HEK293 (cell line): ENCODE measurements around the gene EPDR1.

ENCODE experiments used
- CTCF ChIA-PET: fragments of 350-600 bp; formaldehyde crosslinking; extraction: SDS; loops from one replicate; lab custom pipeline; 2021; ENCODE audit warnings: antibody characterized with exemption; lab: Yijun Ruan, JAX
- POLR2A ChIA-PET: fragments of 300-600 bp; formaldehyde crosslinking; extraction: SDS; loops from one replicate; lab custom pipeline; 2020; ENCODE audit warnings: antibody characterized with exemption, inconsistent platforms; lab: Yijun Ruan, JAX
- H3K27ac ChIP-seq: fragments of 200-500 bp; sonication (Bioruptor generic); 2 replicates; pipeline ENCODE4 v1.5.1; 2014; ENCODE audit warnings: low read depth, low read length, control low read depth, inconsistent platforms; ENCODE audit errors: extremely low read depth
- H3K36me3 ChIP-seq, 2 experiments: fragments of 200-500 bp in 1 of 2; sonication (Bioruptor generic) in 1 of 2; 1 replicate in 1 of 2; 2 replicates in 1 of 2; pipeline ENCODE4 v1.5.1; 2014 to 2017; ENCODE audit warnings: inconsistent platforms in 2 of 2, low read length in 2 of 2; ENCODE audit not compliant: control insufficient read depth in 2 of 2, insufficient read depth in 1 of 2
- H3K4me1 ChIP-seq: fragments of 200-500 bp; sonication (Bioruptor generic); 2 replicates; pipeline ENCODE4 v1.5.1; 2014; ENCODE audit warnings: mild to moderate bottlenecking, low read length, inconsistent platforms; ENCODE audit not compliant: control insufficient read depth, insufficient read depth
- H3K4me3 ChIP-seq: 2 replicates; pipeline ENCODE4 v1.5.1; 2011; ENCODE audit warnings: low read depth, mild to moderate bottlenecking, control low read depth, low read length, moderate library complexity
- H3K9me3 ChIP-seq: fragments of 200-500 bp; sonication (Bioruptor generic); 2 replicates; pipeline ENCODE4 v1.5.1; 2014; ENCODE audit warnings: low read depth, low read length, inconsistent platforms; ENCODE audit not compliant: control insufficient read depth, insufficient read depth
- GLIS1 ChIP-seq: fragments of 450-650 bp; formaldehyde crosslinking; IDR thresholded peaks from 2 replicates; pipeline ENCODE4 v1.5.1; 2016; ENCODE audit warnings: missing biosample characterization, missing genetic modification characterization
- GLIS2 ChIP-seq: fragments of 450-650 bp; formaldehyde crosslinking; IDR thresholded peaks from 2 replicates; pipeline ENCODE4 v1.5.1; 2016; ENCODE audit warnings: missing biosample characterization, missing genetic modification characterization
- HOXD13 ChIP-seq: sonication (generic); formaldehyde crosslinking; IDR thresholded peaks from 2 replicates; pipeline ENCODE4 v1.8.0; 2022; ENCODE audit warnings: missing genetic modification reagents, borderline replicate concordance
- OVOL3 ChIP-seq: fragments of 450-650 bp; formaldehyde crosslinking; IDR thresholded peaks from 2 replicates; pipeline ENCODE4 v1.5.1; 2016; ENCODE audit warnings: missing biosample characterization, missing genetic modification characterization
- SCRT1 ChIP-seq: fragments of 450-650 bp; formaldehyde crosslinking; IDR thresholded peaks from 2 replicates; pipeline ENCODE4 v1.5.1; 2016; ENCODE audit warnings: missing biosample characterization, missing genetic modification characterization, borderline replicate concordance
- ZIC2 ChIP-seq: fragments of 450-650 bp; formaldehyde crosslinking; IDR thresholded peaks from 2 replicates; pipeline ENCODE4 v1.5.1; 2016; ENCODE audit warnings: missing biosample characterization, missing genetic modification characterization
- ZNF214 ChIP-seq: fragments of 450-650 bp; formaldehyde crosslinking; IDR thresholded peaks from 2 replicates; pipeline ENCODE4 v1.5.1; 2017; ENCODE audit warnings: missing biosample characterization, mild to moderate bottlenecking, missing genetic modification characterization, borderline replicate concordance
- ZNF23 ChIP-seq: fragments of 450-650 bp; formaldehyde crosslinking; IDR thresholded peaks from 2 replicates; pipeline ENCODE4 v1.5.1; 2016; ENCODE audit warnings: missing biosample characterization, missing genetic modification characterization, borderline replicate concordance
- ZNF335 ChIP-seq: fragments of 450-650 bp; formaldehyde crosslinking; conservative IDR thresholded peaks from 2 replicates; pipeline ENCODE4 v1.5.1; 2016; ENCODE audit warnings: missing biosample characterization, missing genetic modification characterization
- ZNF416 ChIP-seq: fragments of 450-650 bp; formaldehyde crosslinking; IDR thresholded peaks from 2 replicates; pipeline ENCODE4 v1.5.1; 2016; ENCODE audit warnings: missing biosample characterization, missing genetic modification characterization
- ZNF433 ChIP-seq: fragments of 450-650 bp; formaldehyde crosslinking; IDR thresholded peaks from 2 replicates; pipeline ENCODE4 v1.5.1; 2016; ENCODE audit warnings: missing biosample characterization, missing genetic modification characterization, low read depth
- ZNF514 ChIP-seq: fragments of 450-650 bp; formaldehyde crosslinking; IDR thresholded peaks from 2 replicates; pipeline ENCODE4 v1.5.1; 2016; ENCODE audit warnings: missing biosample characterization, missing genetic modification characterization
- ZNF549 ChIP-seq: fragments of 450-650 bp; IDR thresholded peaks from 2 replicates; pipeline ENCODE4 v1.5.1; 2018; ENCODE audit warnings: missing biosample characterization, missing genetic modification characterization, mild to moderate bottlenecking, inconsistent platforms, moderate library complexity
- ZNF571 ChIP-seq: fragments of 450-650 bp; formaldehyde crosslinking; IDR thresholded peaks from 2 replicates; pipeline ENCODE4 v1.5.0; 2017; ENCODE audit warnings: missing biosample characterization, missing genetic modification characterization
- ZNF621 ChIP-seq: fragments of 450-650 bp; formaldehyde crosslinking; IDR thresholded peaks from 2 replicates; pipeline ENCODE4 v1.5.1; 2017; ENCODE audit warnings: missing biosample characterization, missing genetic modification characterization
- ZNF629 ChIP-seq: fragments of 450-650 bp; formaldehyde crosslinking; IDR thresholded peaks from 2 replicates; pipeline ENCODE4 v1.5.1; 2017; ENCODE audit warnings: missing biosample characterization, missing genetic modification characterization
- ZNF837 ChIP-seq: fragments of 450-650 bp; formaldehyde crosslinking; IDR thresholded peaks from 2 replicates; pipeline ENCODE4 v1.5.1; 2016; ENCODE audit warnings: missing biosample characterization, missing genetic modification characterization
- TF ChIP-seq, protein P1 (sequence below): fragments of 450-650 bp; formaldehyde crosslinking; IDR thresholded peaks from 2 replicates; pipeline ENCODE4 v1.5.1; 2016; ENCODE audit warnings: missing biosample characterization, missing genetic modification characterization
- TF ChIP-seq, protein P2 (sequence below): fragments of 450-650 bp; formaldehyde crosslinking; IDR thresholded peaks from 2 replicates; pipeline ENCODE4 v1.5.1; 2016; ENCODE audit warnings: missing biosample characterization, missing genetic modification characterization
- TF ChIP-seq, protein P3 (sequence below): fragments of 450-650 bp; formaldehyde crosslinking; IDR thresholded peaks from 2 replicates; pipeline ENCODE4 v1.5.0; 2017; ENCODE audit warnings: missing biosample characterization, missing genetic modification characterization, borderline replicate concordance
- TF ChIP-seq, protein P4 (sequence below): fragments of 450-650 bp; formaldehyde crosslinking; IDR thresholded peaks from 2 replicates; pipeline ENCODE4 v1.5.1; 2016; ENCODE audit warnings: missing biosample characterization, missing genetic modification characterization
- TF ChIP-seq, protein P5 (sequence below): fragments of 450-650 bp; formaldehyde crosslinking; IDR thresholded peaks from 2 replicates; pipeline ENCODE4 v1.5.1; 2017; ENCODE audit warnings: missing biosample characterization, mild to moderate bottlenecking, missing genetic modification characterization, moderate library complexity
- TF ChIP-seq, protein P6 (sequence below): fragments of 450-650 bp; formaldehyde crosslinking; IDR thresholded peaks from 2 replicates; pipeline ENCODE4 v1.5.1; 2016; ENCODE audit warnings: missing biosample characterization, missing genetic modification characterization
- TF ChIP-seq, protein P7 (sequence below): fragments of 450-650 bp; formaldehyde crosslinking; IDR thresholded peaks from 2 replicates; pipeline ENCODE4 v1.5.1; 2016; ENCODE audit warnings: missing biosample characterization, missing genetic modification characterization

The EPDR1 gene

DNA sequence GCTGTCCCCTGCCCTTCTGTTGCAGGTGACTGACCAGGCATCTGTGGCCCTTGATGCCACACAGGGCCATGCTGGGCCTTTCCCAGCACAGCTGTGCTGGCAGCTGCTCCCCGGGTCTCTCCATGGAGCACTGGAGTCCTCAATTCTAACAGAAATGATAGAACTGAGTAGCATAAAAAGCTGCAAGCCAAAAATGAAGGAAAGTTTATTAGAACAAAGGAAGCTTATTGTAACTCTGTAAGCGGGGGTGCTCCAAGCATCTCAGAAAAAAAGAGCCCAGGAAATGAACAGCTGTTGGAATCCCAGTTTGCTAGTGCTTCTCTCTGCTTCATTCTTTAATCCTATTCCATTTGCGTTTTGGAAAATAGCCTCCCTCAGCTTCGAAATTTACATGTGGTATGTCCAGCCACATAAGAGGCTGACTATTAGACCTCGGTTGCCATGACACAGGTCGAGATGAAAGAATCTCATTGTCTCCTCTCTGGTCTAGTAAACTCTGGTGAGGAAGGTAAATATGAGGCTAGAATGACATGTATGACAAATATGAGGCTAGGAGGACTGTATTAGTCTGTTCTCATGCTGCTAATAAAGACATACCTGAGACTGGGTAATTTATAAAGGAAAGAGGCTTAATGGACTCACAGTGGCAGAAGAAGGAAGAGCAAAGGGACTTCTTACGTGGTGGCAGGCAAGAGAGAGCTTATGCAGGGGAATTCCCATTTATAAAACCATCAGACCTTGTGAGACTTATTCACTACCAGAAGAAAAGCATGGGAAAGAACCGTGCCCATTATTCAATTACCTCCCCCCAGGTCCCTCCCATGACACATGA is 23.7 kb downstream of the EPDR1 start (continued):
- TF ChIP-seq OVOL3 (tag by site-specific recombination) (no peak), ZNF837 (tag by site-specific recombination) (no peak), ZNF335 (no peak), SCRT1 (tag by site-specific recombination) (no peak), ZNF621 (tag by site-specific recombination) (no peak), ZIC2 (tag by site-specific recombination) (no peak)

DNA sequence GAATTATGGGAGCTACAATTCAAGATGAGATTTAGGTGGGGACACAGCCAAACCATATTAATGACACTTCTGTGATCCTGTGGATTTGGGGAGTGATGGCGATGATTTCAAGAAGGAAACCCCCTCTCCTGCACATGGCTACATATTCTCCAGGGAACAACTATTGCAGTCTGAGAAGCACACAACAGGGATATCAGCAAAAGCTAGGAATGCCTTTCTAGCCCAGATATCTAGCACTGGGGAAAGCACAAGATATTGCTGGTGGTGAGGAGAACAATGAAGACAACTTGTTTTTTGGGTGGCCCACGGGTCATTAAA is 24.3 kb downstream of the EPDR1 start:
- Histone ChIP-seq H3K27ac (no peak overlapping the region), H3K4me1 (no peaks in the 10 kb centered on the region; the same call in 1 of the 2 replicates), H3K36me3 (no peaks in the 10 kb centered on the region), H3K4me3 (no peak overlapping the region), H3K9me3 (no peaks in the 10 kb centered on the region)
- CTCF ChIA-PET = interaction anchor here (0.9 kb wide), 1 partner anchor 125 kb away, joined by 3 read pairs; no protein-coding TSS in a partner anchor
- POLR2A ChIA-PET = no interaction called here
- TF ChIP-seq ZNF214 = no peak
- TF ChIP-seq, protein P1, sequence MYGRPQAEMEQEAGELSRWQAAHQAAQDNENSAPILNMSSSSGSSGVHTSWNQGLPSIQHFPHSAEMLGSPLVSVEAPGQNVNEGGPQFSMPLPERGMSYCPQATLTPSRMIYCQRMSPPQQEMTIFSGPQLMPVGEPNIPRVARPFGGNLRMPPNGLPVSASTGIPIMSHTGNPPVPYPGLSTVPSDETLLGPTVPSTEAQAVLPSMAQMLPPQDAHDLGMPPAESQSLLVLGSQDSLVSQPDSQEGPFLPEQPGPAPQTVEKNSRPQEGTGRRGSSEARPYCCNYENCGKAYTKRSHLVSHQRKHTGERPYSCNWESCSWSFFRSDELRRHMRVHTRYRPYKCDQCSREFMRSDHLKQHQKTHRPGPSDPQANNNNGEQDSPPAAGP (tag by site-specific recombination) = no peak
- TF ChIP-seq, protein P2, sequence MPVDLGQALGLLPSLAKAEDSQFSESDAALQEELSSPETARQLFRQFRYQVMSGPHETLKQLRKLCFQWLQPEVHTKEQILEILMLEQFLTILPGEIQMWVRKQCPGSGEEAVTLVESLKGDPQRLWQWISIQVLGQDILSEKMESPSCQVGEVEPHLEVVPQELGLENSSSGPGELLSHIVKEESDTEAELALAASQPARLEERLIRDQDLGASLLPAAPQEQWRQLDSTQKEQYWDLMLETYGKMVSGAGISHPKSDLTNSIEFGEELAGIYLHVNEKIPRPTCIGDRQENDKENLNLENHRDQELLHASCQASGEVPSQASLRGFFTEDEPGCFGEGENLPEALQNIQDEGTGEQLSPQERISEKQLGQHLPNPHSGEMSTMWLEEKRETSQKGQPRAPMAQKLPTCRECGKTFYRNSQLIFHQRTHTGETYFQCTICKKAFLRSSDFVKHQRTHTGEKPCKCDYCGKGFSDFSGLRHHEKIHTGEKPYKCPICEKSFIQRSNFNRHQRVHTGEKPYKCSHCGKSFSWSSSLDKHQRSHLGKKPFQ (tag by site-specific recombination) = no peak
- TF ChIP-seq, protein P3, sequence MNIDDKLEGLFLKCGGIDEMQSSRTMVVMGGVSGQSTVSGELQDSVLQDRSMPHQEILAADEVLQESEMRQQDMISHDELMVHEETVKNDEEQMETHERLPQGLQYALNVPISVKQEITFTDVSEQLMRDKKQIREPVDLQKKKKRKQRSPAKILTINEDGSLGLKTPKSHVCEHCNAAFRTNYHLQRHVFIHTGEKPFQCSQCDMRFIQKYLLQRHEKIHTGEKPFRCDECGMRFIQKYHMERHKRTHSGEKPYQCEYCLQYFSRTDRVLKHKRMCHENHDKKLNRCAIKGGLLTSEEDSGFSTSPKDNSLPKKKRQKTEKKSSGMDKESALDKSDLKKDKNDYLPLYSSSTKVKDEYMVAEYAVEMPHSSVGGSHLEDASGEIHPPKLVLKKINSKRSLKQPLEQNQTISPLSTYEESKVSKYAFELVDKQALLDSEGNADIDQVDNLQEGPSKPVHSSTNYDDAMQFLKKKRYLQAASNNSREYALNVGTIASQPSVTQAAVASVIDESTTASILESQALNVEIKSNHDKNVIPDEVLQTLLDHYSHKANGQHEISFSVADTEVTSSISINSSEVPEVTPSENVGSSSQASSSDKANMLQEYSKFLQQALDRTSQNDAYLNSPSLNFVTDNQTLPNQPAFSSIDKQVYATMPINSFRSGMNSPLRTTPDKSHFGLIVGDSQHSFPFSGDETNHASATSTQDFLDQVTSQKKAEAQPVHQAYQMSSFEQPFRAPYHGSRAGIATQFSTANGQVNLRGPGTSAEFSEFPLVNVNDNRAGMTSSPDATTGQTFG (tag by site-specific recombination) = no peak
- no peak for TF ChIP-seq ZNF416
- no peak for TF ChIP-seq ZNF571 (tag by site-specific recombination)
- no peak for TF ChIP-seq ZNF514 (tag by site-specific recombination)
- no peak for TF ChIP-seq ZNF433 (tag by site-specific recombination)
- no peak for TF ChIP-seq ZNF23 (tag by site-specific recombination)
- no peak for TF ChIP-seq ZNF549 (tag by site-specific recombination)
- TF ChIP-seq GLIS1 (tag by site-specific recombination) = no peak

DNA sequence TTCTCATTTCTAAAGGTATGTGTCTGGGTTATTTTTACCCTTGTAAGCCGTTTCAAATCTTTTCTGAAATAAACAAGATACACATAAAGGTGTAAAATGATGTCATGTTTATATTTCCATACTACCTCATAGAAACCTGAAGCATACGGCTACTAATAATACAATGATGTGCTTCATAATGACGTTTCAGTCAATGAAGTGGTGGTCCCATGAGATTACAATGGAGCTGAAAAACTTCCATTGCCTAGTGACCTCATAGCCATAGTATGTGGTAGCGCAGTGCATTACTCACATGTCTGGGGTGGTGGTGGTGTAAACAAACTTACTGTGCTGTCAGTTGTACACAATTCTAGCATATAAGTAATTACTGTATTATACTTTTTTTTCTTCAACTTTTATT is 24.9 kb downstream of the EPDR1 start:
- H3K27ac ChIP-seq = no peak overlapping the region
- no peaks in the 10 kb centered on the region for H3K36me3 ChIP-seq
- ChIA-PET CTCF (no interaction called here), POLR2A (no interaction called here)
- H3K4me1 ChIP-seq = no peaks in the 10 kb centered on the region; the same call in 1 of the 2 replicates
- H3K9me3 ChIP-seq = no peaks in the 10 kb centered on the region
- H3K4me3 ChIP-seq = no peak overlapping the region
- TF ChIP-seq, protein P4, sequence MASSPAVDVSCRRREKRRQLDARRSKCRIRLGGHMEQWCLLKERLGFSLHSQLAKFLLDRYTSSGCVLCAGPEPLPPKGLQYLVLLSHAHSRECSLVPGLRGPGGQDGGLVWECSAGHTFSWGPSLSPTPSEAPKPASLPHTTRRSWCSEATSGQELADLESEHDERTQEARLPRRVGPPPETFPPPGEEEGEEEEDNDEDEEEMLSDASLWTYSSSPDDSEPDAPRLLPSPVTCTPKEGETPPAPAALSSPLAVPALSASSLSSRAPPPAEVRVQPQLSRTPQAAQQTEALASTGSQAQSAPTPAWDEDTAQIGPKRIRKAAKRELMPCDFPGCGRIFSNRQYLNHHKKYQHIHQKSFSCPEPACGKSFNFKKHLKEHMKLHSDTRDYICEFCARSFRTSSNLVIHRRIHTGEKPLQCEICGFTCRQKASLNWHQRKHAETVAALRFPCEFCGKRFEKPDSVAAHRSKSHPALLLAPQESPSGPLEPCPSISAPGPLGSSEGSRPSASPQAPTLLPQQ (tag by site-specific recombination) = no peak
- TF ChIP-seq GLIS2 (tag by site-specific recombination) (no peak), ZNF629 (tag by site-specific recombination) (peak; percentile 68), HOXD13 (CRISPR knock-in tag) (no peak)
- TF ChIP-seq, protein P5, sequence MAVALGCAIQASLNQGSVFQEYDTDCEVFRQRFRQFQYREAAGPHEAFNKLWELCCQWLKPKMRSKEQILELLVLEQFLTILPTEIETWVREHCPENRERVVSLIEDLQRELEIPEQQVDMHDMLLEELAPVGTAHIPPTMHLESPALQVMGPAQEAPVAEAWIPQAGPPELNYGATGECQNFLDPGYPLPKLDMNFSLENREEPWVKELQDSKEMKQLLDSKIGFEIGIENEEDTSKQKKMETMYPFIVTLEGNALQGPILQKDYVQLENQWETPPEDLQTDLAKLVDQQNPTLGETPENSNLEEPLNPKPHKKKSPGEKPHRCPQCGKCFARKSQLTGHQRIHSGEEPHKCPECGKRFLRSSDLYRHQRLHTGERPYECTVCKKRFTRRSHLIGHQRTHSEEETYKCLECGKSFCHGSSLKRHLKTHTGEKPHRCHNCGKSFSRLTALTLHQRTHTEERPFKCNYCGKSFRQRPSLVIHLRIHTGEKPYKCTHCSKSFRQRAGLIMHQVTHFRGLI (tag by site-specific recombination) = no peak
- TF ChIP-seq, protein P6, sequence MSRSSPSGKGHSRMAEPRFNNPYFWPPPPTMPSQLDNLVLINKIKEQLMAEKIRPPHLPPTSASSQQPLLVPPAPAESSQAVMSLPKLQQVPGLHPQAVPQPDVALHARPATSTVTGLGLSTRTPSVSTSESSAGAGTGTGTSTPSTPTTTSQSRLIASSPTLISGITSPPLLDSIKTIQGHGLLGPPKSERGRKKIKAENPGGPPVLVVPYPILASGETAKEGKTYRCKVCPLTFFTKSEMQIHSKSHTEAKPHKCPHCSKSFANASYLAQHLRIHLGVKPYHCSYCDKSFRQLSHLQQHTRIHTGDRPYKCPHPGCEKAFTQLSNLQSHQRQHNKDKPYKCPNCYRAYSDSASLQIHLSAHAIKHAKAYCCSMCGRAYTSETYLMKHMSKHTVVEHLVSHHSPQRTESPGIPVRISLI (tag by site-specific recombination) = 0 out of 2 replicates have a peak, but pooled peaks have one; percentile 26
- TF ChIP-seq, protein P7, sequence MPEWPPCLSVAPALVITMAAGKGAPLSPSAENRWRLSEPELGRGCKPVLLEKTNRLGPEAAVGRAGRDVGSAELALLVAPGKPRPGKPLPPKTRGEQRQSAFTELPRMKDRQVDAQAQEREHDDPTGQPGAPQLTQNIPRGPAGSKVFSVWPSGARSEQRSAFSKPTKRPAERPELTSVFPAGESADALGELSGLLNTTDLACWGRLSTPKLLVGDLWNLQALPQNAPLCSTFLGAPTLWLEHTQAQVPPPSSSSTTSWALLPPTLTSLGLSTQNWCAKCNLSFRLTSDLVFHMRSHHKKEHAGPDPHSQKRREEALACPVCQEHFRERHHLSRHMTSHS (tag by site-specific recombination) = no peak
